ENCODE measurements around the gene RAE1. TPM values are rescaled to one million over a fixed set of nuclear protein-coding genes. Genes with fewer than 3 reads are reported as not detected.

RAE1 gene
- polyA plus RNA-seq, 1 experiment: 39.0 TPM

GRCh38 chr20:57412347-57413029, 61.4 kb downstream of the RAE1 start:
- H3K27me3 ChIP-seq (ENCODE audit: control insufficient read depth, insufficient read depth, low read length): peaks cover 1% of the 10 kb centered on the region; the same call in 1 of the 2 replicates
- H3K4me3 ChIP-seq (ENCODE audit: low read depth, low read length): no peak overlapping the region
- ChIA-PET POLR2A (no interaction called here), CTCF (interaction anchor here (0.9 to 1.6 kb wide), 5 partner anchors 12 to 31 kb away, joined by 3 to 6 read pairs (median 3); no protein-coding TSS in a partner anchor)
- DNase-seq (ENCODE audit: low read depth): no peak
- TF ChIP-seq, protein P1, sequence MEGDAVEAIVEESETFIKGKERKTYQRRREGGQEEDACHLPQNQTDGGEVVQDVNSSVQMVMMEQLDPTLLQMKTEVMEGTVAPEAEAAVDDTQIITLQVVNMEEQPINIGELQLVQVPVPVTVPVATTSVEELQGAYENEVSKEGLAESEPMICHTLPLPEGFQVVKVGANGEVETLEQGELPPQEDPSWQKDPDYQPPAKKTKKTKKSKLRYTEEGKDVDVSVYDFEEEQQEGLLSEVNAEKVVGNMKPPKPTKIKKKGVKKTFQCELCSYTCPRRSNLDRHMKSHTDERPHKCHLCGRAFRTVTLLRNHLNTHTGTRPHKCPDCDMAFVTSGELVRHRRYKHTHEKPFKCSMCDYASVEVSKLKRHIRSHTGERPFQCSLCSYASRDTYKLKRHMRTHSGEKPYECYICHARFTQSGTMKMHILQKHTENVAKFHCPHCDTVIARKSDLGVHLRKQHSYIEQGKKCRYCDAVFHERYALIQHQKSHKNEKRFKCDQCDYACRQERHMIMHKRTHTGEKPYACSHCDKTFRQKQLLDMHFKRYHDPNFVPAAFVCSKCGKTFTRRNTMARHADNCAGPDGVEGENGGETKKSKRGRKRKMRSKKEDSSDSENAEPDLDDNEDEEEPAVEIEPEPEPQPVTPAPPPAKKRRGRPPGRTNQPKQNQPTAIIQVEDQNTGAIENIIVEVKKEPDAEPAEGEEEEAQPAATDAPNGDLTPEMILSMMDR (IDR thresholded peaks at IDR 0.05; ENCODE audit: insufficient read depth, low read depth, low read length): no peak
- peaks cover 1% of the 10 kb centered on the region; the same call in 1 of the 2 replicates for H3K36me3 ChIP-seq (ENCODE audit: control insufficient read depth, insufficient read depth, low read length)

DNA sequence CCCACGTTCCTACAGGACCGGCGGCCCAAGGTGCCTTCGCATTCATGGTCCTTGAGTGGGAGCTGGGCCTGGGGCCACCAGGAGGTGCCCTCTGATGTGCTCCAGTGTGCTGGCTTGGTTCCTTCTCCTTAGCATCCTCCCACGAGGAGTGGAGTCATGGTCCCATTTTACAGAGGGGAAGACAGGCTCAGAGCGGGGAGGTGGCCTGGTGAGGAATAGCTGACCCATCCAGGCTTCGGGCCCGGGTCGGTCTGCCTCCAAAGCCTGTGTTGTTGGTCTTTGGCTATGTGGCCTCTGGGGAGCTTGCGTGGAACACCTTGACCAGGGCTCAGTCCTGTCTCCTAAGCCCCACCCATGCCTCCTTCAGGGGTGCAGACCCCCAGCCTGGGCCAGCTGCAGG, 62.9 kb downstream of the RAE1 start:
- Histone ChIP-seq H3K36me3 (ENCODE audit: control insufficient read depth, insufficient read depth, low read length) (no peaks in the 10 kb centered on the region), H3K27me3 (ENCODE audit: control insufficient read depth, insufficient read depth, low read length) (peaks cover 5% of the 10 kb centered on the region; the same call in 1 of the 2 replicates), H3K4me3 (ENCODE audit: low read depth, low read length) (no peak overlapping the region)
- TF ChIP-seq, protein P1 (IDR thresholded peaks at IDR 0.05; ENCODE audit: insufficient read depth, low read depth, low read length): no peak
- DNase-seq (ENCODE audit: low read depth): no peak
- POLR2A ChIA-PET: no interaction called here
- CTCF ChIA-PET: interaction anchor here (0.6 to 1.6 kb wide), 3 partner anchors 16 to 797 kb away, joined by 3 to 6 read pairs (median 3); no protein-coding TSS in a partner anchor

DNA sequence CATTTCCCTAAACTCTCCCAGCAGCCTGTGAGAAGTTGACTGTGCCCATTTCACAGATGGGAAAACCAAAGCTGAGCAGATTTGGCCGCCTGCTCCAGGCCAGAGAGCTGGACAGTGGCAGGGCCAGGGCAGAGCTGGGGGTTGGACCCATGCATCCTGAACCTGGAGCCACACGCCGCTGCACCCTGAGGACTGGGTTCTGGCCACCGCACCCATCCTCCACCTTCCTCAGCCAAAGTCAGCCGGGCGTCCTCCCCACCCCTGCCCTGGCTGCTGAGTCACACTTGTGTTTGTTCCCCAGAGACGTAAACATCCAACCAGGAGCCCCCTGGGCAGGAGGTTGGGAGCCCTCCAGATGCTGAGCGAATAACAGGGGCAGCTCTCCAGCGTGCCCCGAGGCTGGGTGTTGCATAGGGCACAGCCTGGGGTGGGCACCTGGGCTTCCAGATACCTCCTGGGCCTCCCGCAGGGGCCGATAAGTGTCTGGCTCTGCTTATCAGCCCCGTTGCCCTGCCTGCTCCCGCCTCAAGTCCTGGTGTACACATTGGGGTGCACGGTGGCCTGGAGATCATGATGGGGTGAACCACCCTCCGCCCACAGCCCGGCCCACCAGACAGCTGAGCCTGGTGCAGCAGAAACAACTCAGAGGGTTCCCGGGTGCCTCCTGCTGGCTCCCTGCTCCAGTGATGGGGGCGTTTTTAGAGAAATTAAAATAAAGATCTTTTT, 64.0 kb downstream of the RAE1 start:
- POLR2A ChIA-PET: no interaction called here
- no peaks in the 10 kb centered on the region for H3K36me3 ChIP-seq (ENCODE audit: control insufficient read depth, insufficient read depth, low read length)
- peaks cover 5% of the 10 kb centered on the region; the same call in 1 of the 2 replicates for H3K27me3 ChIP-seq (ENCODE audit: control insufficient read depth, insufficient read depth, low read length)
- no peak overlapping the region for H3K4me3 ChIP-seq (ENCODE audit: low read depth, low read length)
- no peak for DNase-seq (ENCODE audit: low read depth)
- TF ChIP-seq, protein P1 (IDR thresholded peaks at IDR 0.05; ENCODE audit: insufficient read depth, low read depth, low read length): no peak
- CTCF ChIA-PET: interaction anchor here (0.6 kb wide), 1 partner anchor 74 kb away, joined by 3 read pairs; no protein-coding TSS in a partner anchor

GRCh38 chr20:57415771-57416170, 64.7 kb downstream of the RAE1 start:
- Histone ChIP-seq H3K27me3 (ENCODE audit: control insufficient read depth, insufficient read depth, low read length) (peaks cover 5% of the 10 kb centered on the region; the same call in 1 of the 2 replicates), H3K4me3 (ENCODE audit: low read depth, low read length) (no peak overlapping the region), H3K36me3 (ENCODE audit: control insufficient read depth, insufficient read depth, low read length) (no peaks in the 10 kb centered on the region)
- POLR2A ChIA-PET: no interaction called here
- TF ChIP-seq, protein P1 (IDR thresholded peaks at IDR 0.05; ENCODE audit: insufficient read depth, low read depth, low read length): no peak
- CTCF ChIA-PET: interaction anchor here (0.6 kb wide), 1 partner anchor 73 kb away, joined by 3 read pairs; no protein-coding TSS in a partner anchor
- no peak for DNase-seq (ENCODE audit: low read depth)
